NCI-H1092 (cell line): Measurements from ENCODE around the gene STMN3.
A peak's percentile ranks its signal among the peaks of the same experiment; 100 is the strongest.
"Not testable (repeated sequence)": the region's sequence is repeated elsewhere in the genome, so short reads cannot be mapped to it uniquely, and the experiment has no call there.

ENCODE experiments used
- DNase-seq: peaks from one replicate; lab custom pipeline; 2025; lab: John Stamatoyannopoulos, UW

The STMN3 gene

GRCh38 chr20:63635431-63636141 is 17.6 kb downstream of the STMN3 start:
- DNase-seq = no peak

- DNase-seq = no peak
Observed at GRCh38 chr20:63633732-63634131, 19.5 kb downstream of the STMN3 start.

- not testable (repeated sequence) for DNase-seq
Observed at GRCh38 chr20:63631426-63631825, 21.8 kb downstream of the STMN3 start.

GRCh38 chr20:63630956-63631355 is 22.3 kb downstream of the STMN3 start:
- not testable (repeated sequence) for DNase-seq

- peak; percentile 56 for DNase-seq
Observed at GRCh38 chr20:63628246-63628975, 24.8 kb downstream of the STMN3 start.

GRCh38 chr20:63627751-63628245 is 25.4 kb downstream of the STMN3 start:
- DNase-seq = no peak

- DNase-seq = peak; percentile 85
Observed at GRCh38 chr20:63627129-63627750, 26.0 kb downstream of the STMN3 start.

- peak; percentile 74 for DNase-seq
Observed at GRCh38 chr20:63626424-63627128, 26.6 kb downstream of the STMN3 start, which contains the start of gene GMEB2. Gene GMEB2, minus strand, starts transcription at chr20:63627101. Its CDS starts 7,704 bp downstream, at chr20:63619397.

GRCh38 chr20:63625771-63626423 is 27.3 kb downstream of the STMN3 start:
- no peak for DNase-seq

GRCh38 chr20:63624486-63624885 is 28.7 kb downstream of the STMN3 start:
- no peak for DNase-seq

GRCh38 chr20:63622732-63623131 is 30.5 kb downstream of the STMN3 start:
- no peak for DNase-seq

GRCh38 chr20:63622096-63622495 is 31.1 kb downstream of the STMN3 start:
- DNase-seq = no peak

- no peak for DNase-seq
Observed at GRCh38 chr20:63620991-63621390, 32.2 kb downstream of the STMN3 start.

GRCh38 chr20:63619505-63619904 is 33.7 kb downstream of the STMN3 start:
- DNase-seq = no peak

GRCh38 chr20:63619086-63619485 is 34.1 kb downstream of the STMN3 start:
- DNase-seq = no peak

GRCh38 chr20:63618291-63618980 is 34.8 kb downstream of the STMN3 start:
- DNase-seq = no peak

GRCh38 chr20:63617876-63618265 is 35.4 kb downstream of the STMN3 start:
- no peak for DNase-seq

- no peak for DNase-seq
Observed at GRCh38 chr20:63617092-63617875, 35.9 kb downstream of the STMN3 start.

- DNase-seq = not testable (repeated sequence)
Observed at GRCh38 chr20:63613863-63614594, 39.2 kb downstream of the STMN3 start.
